OCI-LY3 (cell line): ENCODE measurements around the gene GPT2.

Experiments
- H2AFZ ChIP-seq: fragments of 200-600, 300-600 bp; shearing (Covaris generic); 2 replicates; pipeline ENCODE4 v1.6.0; 2014; ENCODE audit warnings: antibody characterized with exemption, low read depth, low read length
- H3K27ac ChIP-seq: fragments of 200-600, 300-600 bp; sonication (generic); 2 replicates; pipeline ENCODE4 v1.5.1; 2014; ENCODE audit warnings: mild to moderate bottlenecking, low read length, moderate library complexity, mixed read lengths
- H3K27me3 ChIP-seq: fragments of 200-600, 300-600 bp; sonication (generic); 2 replicates; pipeline ENCODE4 v1.6.1; 2014; ENCODE audit warnings: low read depth, low read length, mixed read lengths
- H3K36me3 ChIP-seq: fragments of 200-600, 300-600 bp; sonication (generic); replicated peaks from 2 replicates; pipeline ENCODE3; 2014; ENCODE audit warnings: low read depth, low read length, mixed read lengths
- H3K4me1 ChIP-seq: fragments of 300-600, 200-600 bp; sonication (generic); 2 replicates; pipeline ENCODE4 v1.6.1; 2014; ENCODE audit warnings: low read length, mixed read lengths
- H3K4me2 ChIP-seq: fragments of 200-600, 300-600 bp; sonication (generic); 2 replicates; pipeline ENCODE4 v1.6.1; 2014; ENCODE audit warnings: low read length, mixed read lengths
- H3K4me3 ChIP-seq: fragments of 300-600, 200-600 bp; sonication (generic); 2 replicates; pipeline ENCODE4 v1.5.1; 2014; ENCODE audit warnings: antibody characterized with exemption, mild to moderate bottlenecking, low read length, moderate library complexity
- H3K79me2 ChIP-seq: fragments of 300-600, 200-600 bp; shearing (Covaris generic); 2 replicates; pipeline ENCODE4 v1.6.1; 2014; ENCODE audit warnings: mild to moderate bottlenecking, low read length, mixed read lengths
- H3K9ac ChIP-seq: fragments of 300-600, 200-600 bp; shearing (Covaris generic); 2 replicates; pipeline ENCODE4 v1.6.0; 2014; ENCODE audit warnings: mild to moderate bottlenecking, low read length, moderate library complexity
- H3K9me3 ChIP-seq: fragments of 200-600, 300-600 bp; shearing (Covaris generic); 2 replicates; pipeline ENCODE4 v1.6.1; 2014; ENCODE audit warnings: low read length, mixed read lengths; ENCODE audit not compliant: insufficient read depth
- H4K20me1 ChIP-seq: fragments of 200-600, 300-600 bp; sonication (generic); 2 replicates; pipeline ENCODE4 v1.6.1; 2016; ENCODE audit warnings: low read length, mixed read lengths; ENCODE audit not compliant: insufficient read depth
- CTCF ChIP-seq: fragments of 200-600, 300-600 bp; sonication (generic); IDR thresholded peaks from 2 replicates; pipeline ENCODE4 v1.5.1; 2014; ENCODE audit warnings: antibody characterized with exemption, low read length, low read depth
- EZH2phosphoT487 ChIP-seq: fragments of 200-600 bp; shearing (Covaris generic); IDR thresholded peaks from 2 replicates; pipeline ENCODE4 v1.6.1; 2018; ENCODE audit warnings: antibody characterized with exemption, mixed run types, low read depth

The GPT2 gene

DNA sequence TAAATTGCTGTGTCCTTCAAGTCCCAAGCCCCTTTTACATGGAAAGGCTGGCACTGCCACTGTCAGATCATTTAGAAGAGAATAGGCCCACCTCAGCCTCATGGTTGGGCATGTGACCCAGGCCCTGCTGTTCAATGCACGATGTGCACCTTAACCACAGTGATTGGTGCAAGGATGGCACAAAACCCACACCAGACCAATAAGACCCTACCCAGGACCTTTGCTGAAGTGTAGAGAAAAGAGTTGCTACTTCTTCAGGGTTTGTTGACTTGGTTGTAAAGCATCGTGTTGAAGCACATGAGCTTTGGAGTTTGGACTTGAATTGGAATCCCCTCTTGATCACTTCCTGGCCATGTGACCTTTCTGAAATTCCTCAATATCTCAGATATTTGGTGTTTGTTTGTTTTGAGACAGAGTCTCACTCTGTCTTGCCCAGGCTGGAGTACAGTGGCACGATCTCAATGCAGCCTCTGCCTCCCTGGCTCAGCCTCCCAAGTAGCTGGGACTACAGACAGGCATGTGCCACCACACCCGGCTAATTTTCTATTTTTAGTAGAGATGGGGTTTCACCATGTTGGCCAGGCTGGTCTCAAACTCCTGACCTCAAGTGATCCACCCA lies 64.5 kb downstream of the GPT2 start:
- Histone ChIP-seq H3K79me2 (no peaks in the 10 kb centered on the region), H3K4me2 (peak overlapping the region; percentile 52), H3K9me3 (no peaks in the 10 kb centered on the region), H3K4me3 (no peak overlapping the region), H3K4me1 (peaks cover 29% of the 10 kb centered on the region), H4K20me1 (no peaks in the 10 kb centered on the region), H3K27ac (no peak overlapping the region), H3K27me3 (no peaks in the 10 kb centered on the region), H2AFZ (0 out of 2 replicates have a peak overlapping the region, but pooled peaks have one; percentile 31), H3K36me3 (no peaks in the 10 kb centered on the region), H3K9ac (no peak overlapping the region)
- TF ChIP-seq EZH2phosphoT487 (no peak), CTCF (no peak)

- Histone ChIP-seq H3K9ac (no peak overlapping the region), H3K27ac (no peak overlapping the region), H3K4me3 (no peak overlapping the region), H3K9me3 (no peaks in the 10 kb centered on the region), H2AFZ (no peak overlapping the region), H3K4me2 (peak overlapping the region; percentile 52), H3K36me3 (peaks cover 3% of the 10 kb centered on the region), H3K79me2 (no peaks in the 10 kb centered on the region), H4K20me1 (no peaks in the 10 kb centered on the region), H3K4me1 (peaks cover 29% of the 10 kb centered on the region), H3K27me3 (no peaks in the 10 kb centered on the region)
- TF ChIP-seq EZH2phosphoT487 = no peak
- TF ChIP-seq CTCF = no peak
Measured at GRCh38 chr16:46949241-46949892, 65.2 kb downstream of the GPT2 start.

DNA sequence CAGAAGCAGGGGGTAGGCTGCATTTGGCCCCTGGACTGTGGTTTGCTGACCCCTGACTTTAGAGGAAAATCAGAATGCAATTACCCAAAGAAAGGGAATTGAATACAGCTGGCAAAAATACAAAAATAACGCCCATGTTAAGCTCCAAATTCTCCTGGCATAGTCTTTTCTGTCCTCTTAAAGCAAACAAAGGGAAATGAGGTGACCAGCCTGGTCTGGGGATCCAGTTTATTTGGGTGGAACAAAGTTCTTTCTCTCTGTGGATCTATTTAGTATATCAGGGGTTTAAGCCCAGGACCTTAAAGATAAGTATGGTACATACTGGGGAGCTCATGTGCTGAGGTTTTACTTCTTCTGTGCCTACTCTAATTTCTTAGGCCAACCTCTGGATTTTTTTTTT lies 65.8 kb downstream of the GPT2 start:
- no peaks in the 10 kb centered on the region for H4K20me1 ChIP-seq
- peaks cover 29% of the 10 kb centered on the region for H3K4me1 ChIP-seq
- no peak overlapping the region for H3K4me3 ChIP-seq
- no peak overlapping the region for H3K27ac ChIP-seq
- H3K9ac ChIP-seq = no peak overlapping the region
- peaks cover 9% of the 10 kb centered on the region for H3K36me3 ChIP-seq
- no peaks in the 10 kb centered on the region for H3K27me3 ChIP-seq
- H3K79me2 ChIP-seq = no peaks in the 10 kb centered on the region
- H3K9me3 ChIP-seq = no peaks in the 10 kb centered on the region
- H2AFZ ChIP-seq = no peak overlapping the region
- TF ChIP-seq EZH2phosphoT487 = no peak
- TF ChIP-seq CTCF = no peak
- no peak overlapping the region for H3K4me2 ChIP-seq

GRCh38 chr16:46954562-46954961 lies 70.4 kb downstream of the GPT2 start:
- Histone ChIP-seq H3K27me3 (no peaks in the 10 kb centered on the region), H3K9ac (no peak overlapping the region), H3K4me3 (no peak overlapping the region), H2AFZ (no peak overlapping the region), H3K4me2 (no peak overlapping the region), H3K27ac (no peak overlapping the region), H3K4me1 (peaks cover 5% of the 10 kb centered on the region), H4K20me1 (peaks cover 3% of the 10 kb centered on the region; the same call in 1 of the 2 replicates), H3K79me2 (peaks cover 8% of the 10 kb centered on the region), H3K9me3 (no peaks in the 10 kb centered on the region), H3K36me3 (peaks cover 43% of the 10 kb centered on the region)
- TF ChIP-seq EZH2phosphoT487 (no peak), CTCF (no peak)
